NCI-H128 (cell line): ENCODE results near the gene MORN1.

Experiments used
- DNase-seq: peaks from one replicate; lab custom pipeline; 2025; ENCODE audit not compliant: unreplicated experiment; lab: John Stamatoyannopoulos, UW

MORN1 gene

GRCh38 chr1:2405588-2406295, 14.4 kb upstream of the MORN1 start:
- DNase-seq: no peak

GRCh38 chr1:2404890-2405511, 13.6 kb upstream of the MORN1 start:
- no peak for DNase-seq

- DNase-seq: no peak
These were observed 13.0 kb upstream of the MORN1 start for GRCh38 chr1:2404142-2404889.

- DNase-seq: no peak
These were observed 11.9 kb upstream of the MORN1 start for GRCh38 chr1:2403273-2403672.

- no peak for DNase-seq
These were observed 11.1 kb upstream of the MORN1 start for GRCh38 chr1:2402420-2402819.

GRCh38 chr1:2400950-2401649, 9.7 kb upstream of the MORN1 start:
- DNase-seq: no peak

GRCh38 chr1:2400576-2400909, 9.2 kb upstream of the MORN1 start:
- DNase-seq: no peak

- no peak for DNase-seq
These were observed 8.7 kb upstream of the MORN1 start for GRCh38 chr1:2399890-2400575.

GRCh38 chr1:2398871-2399270, 7.5 kb upstream of the MORN1 start:
- no peak for DNase-seq

- no peak for DNase-seq
These were observed 5.8 kb upstream of the MORN1 start for GRCh38 chr1:2397007-2397679.

GRCh38 chr1:2396476-2396875, 5.1 kb upstream of the MORN1 start:
- no peak for DNase-seq

GRCh38 chr1:2396059-2396458, 4.7 kb upstream of the MORN1 start:
- no peak for DNase-seq

- DNase-seq: no peak
These were observed 3.9 kb upstream of the MORN1 start for GRCh38 chr1:2395245-2395644.

- no peak for DNase-seq
These were observed 3.4 kb upstream of the MORN1 start for GRCh38 chr1:2394761-2395160.

- no peak for DNase-seq
These were observed 2.9 kb upstream of the MORN1 start for GRCh38 chr1:2394220-2394619.

GRCh38 chr1:2393471-2393877, 2.1 kb upstream of the MORN1 start:
- DNase-seq: no peak

- DNase-seq: no peak
These were observed 1.3 kb upstream of the MORN1 start for GRCh38 chr1:2392686-2393085.

- DNase-seq: no peak
These were observed 666 bp upstream of the MORN1 start for GRCh38 chr1:2391931-2392509.

GRCh38 chr1:2389644-2390043, 1.7 kb downstream of the MORN1 start:
- no peak for DNase-seq
